Kasumi-1 (cell line): Measurements from ENCODE around the gene TAS2R30.
"Not testable (repeated sequence)": the region's sequence is repeated elsewhere in the genome, so short reads cannot be mapped to it uniquely, and the experiment has no call there.

ENCODE experiments used
- DNase-seq, 2 experiments: peaks; one replicate each; lab custom pipeline; 2025; lab: John Stamatoyannopoulos, UW

TAS2R30 gene

GRCh38 chr12:11130382-11130781 is 4.1 kb downstream of the TAS2R30 start:
- DNase-seq, result no peak

- DNase-seq, result not testable (repeated sequence)
Observed at GRCh38 chr12:11114130-11114529, 20.3 kb downstream of the TAS2R30 start.

- DNase-seq, result not testable (repeated sequence)
Observed at GRCh38 chr12:11111213-11111612, 23.2 kb downstream of the TAS2R30 start.

- no peak for DNase-seq
Observed at GRCh38 chr12:11108862-11109261, 25.6 kb downstream of the TAS2R30 start.

GRCh38 chr12:11107719-11108118 is 26.7 kb downstream of the TAS2R30 start:
- DNase-seq, result no peak

- DNase-seq, result no peak
Observed at GRCh38 chr12:11106288-11106687, 28.2 kb downstream of the TAS2R30 start.

GRCh38 chr12:11105546-11105945 is 28.9 kb downstream of the TAS2R30 start:
- no peak for DNase-seq

GRCh38 chr12:11094910-11095309 is 39.5 kb downstream of the TAS2R30 start:
- DNase-seq, result not testable (repeated sequence)

GRCh38 chr12:11092128-11092527 is 42.3 kb downstream of the TAS2R30 start, which contains the start of gene TAS2R43:
Gene TAS2R43, minus strand, starts transcription at chr12:11092313. Its CDS starts 84 bp downstream, at chr12:11092229.
- no peak for DNase-seq

- no peak for DNase-seq
Observed at GRCh38 chr12:11089246-11089645, 45.2 kb downstream of the TAS2R30 start.

- no peak for DNase-seq
Observed at GRCh38 chr12:11085419-11085818, 49.0 kb downstream of the TAS2R30 start.
